Stimulated activated naive CD4-positive, alpha-beta T cell treated with Interleukin-2 at 50 U/mL for 16 hours (primary cell): ENCODE data around the gene AGMAT.
A peak's percentile ranks its signal among the peaks of the same experiment; 100 is the strongest.

Experiments used
- DNase-seq: peaks from one replicate; lab custom pipeline; 2025; lab: John Stamatoyannopoulos, UW

The AGMAT gene, protein sequence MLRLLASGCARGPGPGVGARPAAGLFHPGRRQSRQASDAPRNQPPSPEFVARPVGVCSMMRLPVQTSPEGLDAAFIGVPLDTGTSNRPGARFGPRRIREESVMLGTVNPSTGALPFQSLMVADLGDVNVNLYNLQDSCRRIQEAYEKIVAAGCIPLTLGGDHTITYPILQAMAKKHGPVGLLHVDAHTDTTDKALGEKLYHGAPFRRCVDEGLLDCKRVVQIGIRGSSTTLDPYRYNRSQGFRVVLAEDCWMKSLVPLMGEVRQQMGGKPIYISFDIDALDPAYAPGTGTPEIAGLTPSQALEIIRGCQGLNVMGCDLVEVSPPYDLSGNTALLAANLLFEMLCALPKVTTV

DNA sequence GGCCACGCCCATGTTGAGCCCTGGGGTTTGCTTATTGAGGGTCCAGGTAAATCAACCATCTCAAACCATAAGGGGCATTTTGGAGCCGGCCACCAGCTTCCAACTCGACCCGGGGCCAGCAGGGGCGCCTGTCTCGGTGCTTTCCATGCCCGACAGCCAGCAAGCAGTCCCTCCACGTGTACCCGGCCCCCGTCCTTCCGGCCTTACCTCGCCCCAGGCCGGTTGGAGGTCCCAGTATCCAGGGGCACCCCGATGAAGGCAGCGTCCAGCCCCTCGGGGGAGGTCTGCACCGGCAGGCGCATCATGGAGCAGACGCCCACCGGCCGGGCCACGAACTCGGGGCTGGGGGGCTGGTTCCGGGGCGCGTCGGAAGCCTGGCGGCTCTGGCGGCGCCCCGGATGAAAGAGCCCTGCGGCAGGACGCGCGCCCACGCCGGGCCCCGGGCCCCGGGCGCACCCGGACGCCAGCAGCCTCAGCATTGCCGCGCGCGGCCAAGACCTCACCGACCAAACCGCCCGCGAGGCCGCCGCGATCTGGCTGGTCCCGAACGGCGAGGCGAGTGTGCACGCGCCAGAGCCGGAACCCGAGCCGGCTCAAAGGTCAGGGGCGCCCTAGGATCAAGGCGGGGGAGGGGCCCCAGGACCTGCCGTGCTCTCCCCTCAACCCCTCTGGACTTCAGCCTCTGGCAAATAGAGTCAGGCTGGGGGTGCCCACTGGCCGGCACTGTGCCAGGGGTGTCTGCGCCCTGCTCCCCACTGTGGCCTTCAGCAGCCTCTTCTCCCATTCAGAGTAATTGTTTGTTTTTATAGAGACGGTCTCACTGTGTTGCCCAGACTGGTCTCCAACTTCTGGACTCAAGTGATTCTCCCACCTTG lies at the start of gene AGMAT:
AGMAT (minus strand) TSS at position 563 of the 875 bp plus-strand sequence; CDS start at position 479, 84 bp downstream.
- peak; percentile 59 for DNase-seq

DNA sequence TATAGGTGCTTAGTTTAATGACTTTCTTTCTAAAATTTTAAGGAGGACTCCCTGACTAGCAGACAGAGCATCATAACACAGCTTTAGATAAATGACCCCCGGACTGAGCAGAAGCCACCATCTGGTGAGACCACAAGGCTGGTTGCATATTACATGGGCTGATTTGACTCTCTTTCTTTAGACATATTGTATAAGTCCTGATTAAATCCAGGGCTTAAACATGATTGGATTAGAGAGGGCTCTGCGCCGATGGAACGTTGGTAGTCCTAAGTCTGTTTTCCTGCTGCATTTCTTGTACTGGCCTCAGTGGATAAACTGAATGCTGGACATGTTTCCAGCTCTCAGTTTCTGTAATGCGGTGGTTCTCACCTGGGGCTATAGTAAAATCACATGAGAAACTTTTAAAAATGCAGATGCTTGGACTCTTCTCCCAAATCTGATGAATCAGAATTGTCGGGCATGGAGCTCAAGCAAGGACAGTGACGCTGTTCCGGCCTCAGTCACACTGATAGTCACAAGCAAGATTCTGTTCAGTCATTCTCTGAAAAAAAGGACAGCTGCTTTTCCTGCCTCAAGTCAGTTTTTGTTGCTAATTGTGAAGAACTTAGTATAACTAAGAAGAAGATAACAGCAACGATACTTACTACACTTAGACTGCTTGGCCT lies 49.0 kb upstream of the AGMAT start:
- DNase-seq, result no peak

DNA sequence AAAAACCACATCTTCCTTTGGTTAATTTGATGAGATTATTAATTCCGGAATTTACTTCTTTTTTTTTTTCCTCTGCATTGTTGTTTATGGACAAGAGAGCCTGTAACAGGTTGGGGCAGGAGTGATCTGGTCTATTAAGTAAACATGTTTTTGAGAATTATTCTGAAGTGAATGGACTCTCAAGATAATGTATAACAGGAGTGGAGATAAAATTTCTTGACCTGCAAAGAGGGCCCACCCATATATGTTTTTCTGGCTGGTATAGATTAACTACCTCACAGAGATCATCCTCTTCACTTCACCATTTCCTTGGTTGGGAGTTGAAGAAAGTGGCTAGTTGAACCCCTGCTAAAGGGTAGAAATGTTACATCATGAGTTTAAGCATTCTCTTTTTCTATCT lies 43.2 kb upstream of the AGMAT start:
- no peak for DNase-seq

DNA sequence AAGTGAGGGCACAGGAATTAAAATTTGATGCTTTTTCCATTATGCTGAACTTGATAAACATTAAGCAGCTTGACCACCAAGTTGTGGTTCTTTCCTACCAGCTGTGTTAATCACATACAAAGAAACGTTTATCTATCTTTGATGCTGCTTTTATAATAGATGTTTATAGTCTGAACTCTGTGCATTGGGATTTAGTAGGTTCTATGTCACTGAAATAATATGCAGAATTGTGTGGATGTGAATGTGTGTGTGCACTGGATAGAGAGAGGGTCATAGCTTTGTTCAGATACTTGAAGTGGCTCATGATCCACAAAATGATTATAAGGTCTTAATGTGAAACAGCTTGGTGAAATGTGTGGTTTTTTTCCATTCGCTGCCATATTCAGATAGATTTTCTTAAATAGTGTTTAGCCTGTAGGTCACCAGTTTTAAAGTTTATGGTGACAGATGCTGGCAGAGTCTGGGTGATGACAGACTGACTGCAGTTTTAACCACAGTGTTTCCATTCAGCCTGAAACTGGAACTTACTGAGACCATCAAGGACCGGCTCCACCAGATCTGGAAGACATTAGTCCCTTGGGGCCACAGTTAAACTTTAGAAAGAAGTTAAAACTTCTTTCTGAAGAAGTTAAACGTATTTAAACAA lies 42.6 kb upstream of the AGMAT start:
- no peak for DNase-seq

DNA sequence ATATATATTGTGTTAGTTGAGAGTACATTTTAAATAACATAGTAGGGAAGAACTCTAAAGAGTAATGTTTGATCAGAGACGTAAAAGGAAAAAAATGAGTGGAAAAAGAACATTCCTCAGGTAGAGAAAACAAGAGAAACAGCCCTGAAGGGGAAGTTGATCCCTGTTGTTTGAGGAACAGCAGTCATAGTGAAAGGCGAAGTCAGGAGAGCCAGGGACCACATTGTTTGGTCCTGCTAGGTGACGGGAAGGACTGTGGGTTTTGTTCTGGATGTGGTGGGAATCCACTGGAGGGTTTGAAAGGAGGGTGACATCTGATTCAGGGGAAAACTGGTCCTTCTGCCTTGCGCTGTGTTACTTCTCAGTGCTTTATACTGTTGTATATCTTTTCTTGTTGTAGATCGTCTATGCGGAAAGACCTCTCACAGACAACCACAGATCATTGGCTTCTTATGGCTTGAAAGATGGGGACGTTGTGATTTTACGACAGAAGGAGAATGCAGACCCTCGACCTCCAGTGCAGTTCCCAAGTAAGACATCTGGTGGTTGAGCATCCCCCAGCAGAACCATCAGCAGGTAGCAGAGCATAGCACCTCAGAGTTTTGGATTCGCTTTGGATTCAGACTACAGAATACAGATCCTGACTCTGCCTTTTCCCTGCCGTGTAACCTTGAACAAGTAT lies 41.6 kb upstream of the AGMAT start:
- DNase-seq, result no peak

DNA sequence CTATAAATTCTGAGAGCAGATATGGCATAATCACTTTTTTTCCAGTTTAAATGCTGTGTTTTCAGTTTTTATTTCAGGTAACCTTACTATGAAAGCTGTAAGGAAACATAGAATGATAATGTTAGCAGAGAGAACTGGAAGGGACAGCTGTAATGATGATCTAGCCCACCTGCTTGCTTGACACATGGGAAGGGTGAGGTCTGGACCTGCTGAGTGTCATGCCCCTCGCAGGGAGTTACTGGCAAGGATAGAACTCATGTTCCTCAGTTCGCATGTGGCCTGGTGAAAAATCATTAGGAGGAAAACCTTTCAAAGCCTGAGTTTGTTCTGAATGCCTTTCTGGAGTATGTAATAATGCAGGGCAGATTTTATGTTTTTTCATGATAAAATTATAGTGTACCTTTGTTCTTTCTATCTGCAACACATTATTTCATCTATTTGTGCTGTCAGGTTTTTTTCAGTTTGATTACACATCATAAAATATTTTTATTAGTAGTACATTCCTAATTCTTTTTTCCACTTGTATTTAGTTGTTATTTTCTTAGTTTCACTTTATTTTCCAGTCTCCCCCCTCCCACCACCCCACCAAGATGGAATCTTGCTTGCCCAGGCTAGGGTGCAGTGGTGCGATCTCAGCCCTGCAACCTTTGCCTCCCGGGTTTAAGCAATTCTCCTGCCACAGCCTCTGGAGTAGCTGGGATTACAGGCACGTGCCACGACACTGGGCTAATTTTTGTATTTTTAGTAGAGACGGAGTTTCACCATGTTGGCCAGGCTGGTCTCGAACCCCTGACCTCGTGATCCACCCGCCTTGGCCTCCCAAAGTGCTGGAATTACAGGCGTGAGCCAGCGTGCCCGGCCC lies 40.4 kb upstream of the AGMAT start:
- DNase-seq, result no peak

DNA sequence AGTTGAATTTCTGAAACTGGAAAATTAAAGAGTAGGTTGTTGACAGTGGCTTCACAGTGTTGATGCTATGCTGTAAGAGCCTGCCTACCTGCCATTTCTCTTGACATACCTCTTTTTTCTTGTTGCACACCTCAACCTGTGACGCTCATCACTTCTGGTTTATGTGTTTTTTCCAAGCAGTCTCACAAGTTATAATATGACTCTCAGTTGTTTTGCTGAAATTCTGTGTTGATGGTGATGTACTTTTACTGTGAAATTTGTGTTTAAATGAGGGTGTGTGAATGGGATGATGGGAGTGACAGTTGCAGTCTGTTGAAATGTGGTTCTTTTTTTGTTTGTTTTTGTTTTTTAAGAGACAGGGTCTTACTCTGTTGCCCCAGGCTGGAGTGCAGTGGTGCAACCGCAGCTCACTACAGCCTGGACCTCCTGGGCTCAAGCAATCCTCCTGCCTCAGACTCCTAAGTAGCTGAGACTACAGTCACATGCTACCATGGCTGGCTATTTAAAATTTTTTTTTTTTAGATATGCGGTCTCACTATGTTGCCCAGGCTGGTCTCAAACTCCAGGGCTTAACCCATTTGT lies 39.4 kb upstream of the AGMAT start:
- no peak for DNase-seq

DNA sequence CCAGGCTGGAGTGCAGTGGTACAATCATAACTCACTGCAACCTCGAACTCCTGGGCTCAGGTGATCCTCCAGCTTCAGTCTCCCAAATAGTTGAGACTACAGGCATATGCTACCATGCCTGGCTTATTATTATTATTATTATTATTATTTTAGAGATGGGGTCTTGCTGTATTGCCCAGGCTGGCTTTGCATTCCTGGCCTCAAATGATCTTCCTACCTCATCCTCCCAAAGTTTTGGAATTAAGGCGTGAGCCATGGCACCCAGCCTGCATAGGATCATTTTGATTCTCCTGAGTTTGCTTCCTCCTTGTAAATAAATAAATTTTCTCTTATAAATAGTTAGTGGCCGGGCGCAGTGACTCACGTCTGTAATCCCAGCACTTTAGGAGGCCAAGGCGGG lies 38.6 kb upstream of the AGMAT start:
- no peak for DNase-seq

DNA sequence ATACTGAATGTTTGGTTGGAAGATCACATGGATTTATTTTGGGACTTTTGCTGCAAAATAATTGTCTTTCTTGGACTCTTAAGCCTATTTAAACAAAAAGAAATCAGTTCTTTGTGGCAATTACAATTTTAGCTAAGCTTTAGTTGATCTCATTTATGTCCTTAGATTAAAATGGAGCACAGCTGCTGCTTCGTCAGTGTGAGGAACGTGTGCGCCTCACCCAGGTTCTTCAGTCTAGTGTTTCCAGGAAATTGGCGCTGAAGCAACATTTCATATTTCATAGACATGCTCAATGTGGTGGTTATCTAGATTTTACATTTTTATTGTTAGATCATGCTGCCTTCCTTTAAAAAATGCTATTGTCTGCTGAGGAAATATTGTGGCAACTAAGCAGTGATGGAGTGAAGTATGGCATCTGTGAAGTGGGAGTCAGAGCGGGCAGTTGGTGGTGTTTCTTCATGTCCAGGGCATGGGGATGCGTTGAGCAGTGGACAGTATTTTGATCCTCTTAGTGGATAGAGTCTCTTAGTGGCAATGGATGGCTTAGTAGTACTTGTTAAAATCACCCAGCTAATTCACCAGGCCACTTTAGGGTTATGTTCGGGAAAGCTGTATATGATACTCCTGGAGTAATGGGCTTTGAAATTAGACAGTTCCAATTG lies 38.0 kb upstream of the AGMAT start:
- no peak for DNase-seq

DNA sequence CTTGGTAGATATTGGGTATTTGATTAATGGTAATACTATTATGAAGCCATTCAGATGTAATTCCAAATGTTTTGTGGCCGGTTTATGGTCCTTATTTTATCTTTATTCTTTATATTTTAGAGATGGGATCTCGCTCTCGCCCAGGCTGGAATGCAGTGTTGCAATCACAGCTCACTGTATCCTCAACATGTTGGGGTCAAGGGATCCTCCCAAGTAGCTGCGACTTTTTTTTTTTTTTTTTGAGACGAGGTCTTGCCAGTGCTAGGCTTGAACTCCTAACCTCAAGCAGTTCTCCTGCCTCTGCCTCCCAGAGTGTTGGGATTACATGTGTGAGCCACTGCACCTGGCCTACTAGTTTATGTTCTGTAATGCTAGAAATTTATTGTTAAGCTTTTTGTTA lies 37.1 kb upstream of the AGMAT start:
- DNase-seq, result no peak

DNA sequence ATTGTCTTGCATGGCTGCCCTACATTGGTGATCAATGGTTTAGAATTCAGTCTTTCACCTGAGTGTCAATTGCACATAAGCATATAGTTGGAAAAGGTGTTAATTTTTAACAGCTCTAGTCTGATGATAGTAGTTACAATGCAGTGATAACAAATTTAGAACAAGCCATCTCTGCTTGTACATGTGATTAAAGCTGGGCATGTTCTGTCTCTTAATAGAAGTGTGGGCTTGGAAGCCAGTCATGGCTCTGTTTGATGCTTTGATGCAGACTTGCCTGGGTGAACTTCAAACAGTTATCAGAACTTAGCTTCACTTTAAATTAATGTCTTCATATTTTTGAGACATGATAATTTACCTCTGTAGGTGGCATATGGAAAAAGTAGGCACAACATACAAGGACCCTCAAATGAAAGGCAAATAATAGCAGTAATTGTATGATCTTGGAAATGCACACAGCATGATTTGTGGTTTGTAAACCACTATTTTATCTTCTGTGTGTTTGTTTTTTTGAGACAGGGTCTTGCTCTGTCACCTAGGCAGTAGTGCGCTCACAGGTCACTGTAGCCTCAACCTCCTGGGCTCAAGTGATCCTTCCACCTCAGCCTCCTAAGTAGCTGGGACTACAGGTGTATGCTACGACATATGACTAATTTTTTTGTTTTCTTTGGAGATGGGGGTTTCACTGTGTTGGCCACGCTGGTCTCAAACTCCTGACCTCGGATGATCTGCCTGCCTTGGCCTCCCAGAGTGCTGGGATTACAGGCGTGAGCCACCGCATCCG lies 36.2 kb upstream of the AGMAT start:
- DNase-seq, result no peak

DNA sequence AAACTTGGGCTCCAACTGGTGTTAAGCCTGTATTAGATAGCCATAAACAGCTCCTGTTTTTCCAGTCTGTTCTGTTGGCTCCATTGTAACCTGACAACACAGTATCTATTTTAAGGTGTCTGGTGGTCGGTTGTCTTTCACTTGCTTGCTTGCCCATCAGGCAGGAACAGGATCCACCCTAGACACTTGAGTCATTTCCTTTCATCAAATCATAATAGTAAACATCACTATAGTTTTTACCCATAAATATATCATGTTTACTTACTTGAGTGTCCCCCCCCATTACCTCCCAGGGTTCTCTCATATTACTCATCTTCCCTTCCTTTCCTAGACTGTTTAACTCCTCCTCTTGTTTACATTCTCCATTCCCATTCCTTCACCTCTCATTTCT lies 35.3 kb upstream of the AGMAT start:
- DNase-seq, result no peak

DNA sequence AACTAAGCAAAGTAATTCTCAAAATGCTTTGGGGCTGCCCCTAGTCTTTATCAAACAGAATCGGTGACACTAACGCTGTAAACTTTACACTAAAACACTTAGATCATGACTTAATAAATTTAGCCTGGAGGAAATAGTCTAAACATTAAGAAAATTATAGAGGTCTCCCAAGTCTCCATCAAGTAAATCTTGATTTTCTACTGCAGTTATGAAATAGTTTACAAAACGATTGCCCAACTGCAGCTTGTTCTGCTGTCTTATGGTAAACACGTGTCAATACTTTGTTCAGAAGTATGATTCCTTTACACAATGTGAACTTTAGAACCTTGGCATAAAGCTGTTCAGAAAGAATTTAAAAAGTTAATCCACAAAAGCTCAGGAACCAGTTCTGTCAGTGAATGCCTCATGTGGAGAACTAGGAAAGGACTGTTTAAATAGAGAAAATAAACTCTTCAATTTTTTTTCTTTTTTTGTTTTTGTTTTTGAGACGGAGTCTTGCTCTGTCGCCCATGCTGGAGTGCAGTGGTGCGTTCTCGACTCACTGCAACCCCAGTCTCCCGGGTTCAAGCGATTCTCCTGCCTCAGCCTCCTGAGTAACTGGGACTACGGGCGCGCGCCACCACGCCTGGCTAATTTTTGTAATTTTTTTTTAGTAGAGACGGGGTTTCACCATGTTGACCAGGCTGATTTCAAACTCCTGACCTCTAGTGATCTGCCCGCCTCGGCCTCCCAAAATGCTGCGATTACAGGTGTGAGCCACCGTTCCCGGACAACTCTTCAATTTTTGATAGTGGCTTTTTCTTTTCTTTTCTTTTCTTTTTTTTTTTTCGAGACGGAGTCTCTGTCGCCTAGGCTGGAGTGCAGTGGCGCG lies 34.0 kb upstream of the AGMAT start:
- DNase-seq, result no peak

DNA sequence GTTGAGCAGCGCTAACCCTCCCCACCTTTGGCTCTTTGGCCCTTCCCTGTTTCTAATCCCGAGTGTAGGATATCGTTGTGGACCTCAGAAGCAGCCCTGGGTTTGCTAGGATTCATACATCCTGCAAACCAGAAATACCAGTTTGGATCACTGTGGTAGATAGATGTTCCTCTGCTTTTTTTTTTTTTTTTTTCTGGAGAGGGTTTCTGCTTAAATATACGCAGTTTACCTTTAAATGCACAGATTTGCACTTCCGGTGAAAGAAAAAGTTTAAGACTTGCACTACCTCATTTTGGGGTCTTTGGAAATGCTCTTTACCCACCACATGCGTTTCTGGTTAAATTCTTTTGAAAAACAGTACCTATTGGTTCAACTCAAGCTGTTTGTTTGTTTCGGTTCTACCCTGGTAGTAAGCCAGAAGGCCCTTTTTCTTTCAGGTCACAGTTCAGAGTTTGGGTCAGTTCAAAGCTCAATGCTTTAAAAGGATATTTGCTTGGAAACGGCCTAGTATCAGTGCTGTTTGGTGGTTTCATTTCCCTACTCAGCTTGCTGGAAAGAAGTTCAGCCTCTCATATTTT lies 33.3 kb upstream of the AGMAT start:
- DNase-seq, result no peak

DNA sequence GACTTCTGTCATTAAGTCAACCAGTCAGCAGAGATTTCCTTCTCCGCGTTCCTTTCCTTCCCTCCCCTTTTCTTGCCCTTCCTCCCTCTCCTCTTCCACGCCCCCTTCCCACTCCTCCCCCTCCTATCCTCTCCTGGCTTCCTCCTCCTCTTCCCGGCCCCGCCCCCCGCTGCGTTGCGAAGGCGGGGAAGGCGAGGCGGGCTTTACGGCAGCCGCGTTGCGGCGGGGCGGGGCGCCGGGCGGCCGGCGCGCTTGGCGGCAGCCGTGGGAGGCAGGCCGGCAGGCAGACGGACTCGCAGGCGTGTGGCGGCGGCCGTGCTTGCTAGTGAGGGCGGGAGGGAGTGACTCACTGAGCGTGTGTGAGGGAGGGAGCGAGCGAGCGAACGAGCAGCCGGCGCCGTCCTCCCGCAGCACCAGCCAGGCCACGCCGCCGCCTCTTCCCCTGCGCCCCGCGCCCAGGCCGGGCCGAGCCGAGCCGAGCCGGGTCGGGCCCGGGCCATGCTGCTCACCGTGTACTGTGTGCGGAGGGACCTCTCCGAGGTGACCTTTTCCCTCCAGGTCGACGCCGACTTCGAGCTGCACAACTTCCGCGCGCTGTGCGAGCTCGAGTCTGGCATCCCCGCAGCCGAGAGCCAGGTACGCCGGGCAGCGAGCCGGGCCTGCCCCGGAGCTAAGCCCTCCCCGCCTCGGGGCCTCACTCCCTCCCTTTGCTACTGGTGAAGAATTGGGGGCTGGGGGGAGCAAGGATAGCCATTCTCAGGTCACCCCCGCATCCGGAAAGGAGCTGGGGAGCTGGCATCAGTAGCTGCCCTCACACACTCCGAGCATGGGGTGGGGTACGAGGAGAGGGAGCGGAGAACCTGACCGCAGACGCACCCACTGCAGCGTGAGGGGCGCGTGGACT lies 32.6 kb upstream of the AGMAT start, which contains the start of gene DDI2:
DDI2 (plus strand) TSS at position 286 of the 904 bp plus-strand sequence; CDS start at position 499, 213 bp downstream.
- peak; percentile 96 for DNase-seq
